GM12872 (cell line): ENCODE data around the gene PLCB4.

ENCODE experiments used
- TF ChIP-seq, protein P1 (sequence below): IDR thresholded peaks from 3 replicates; pipeline ENCODE4 v1.5.1; 2011; ENCODE audit warnings: low read depth, mild to moderate bottlenecking, low read length, moderate library complexity; ENCODE audit not compliant: insufficient read depth

Gene PLCB4

DNA sequence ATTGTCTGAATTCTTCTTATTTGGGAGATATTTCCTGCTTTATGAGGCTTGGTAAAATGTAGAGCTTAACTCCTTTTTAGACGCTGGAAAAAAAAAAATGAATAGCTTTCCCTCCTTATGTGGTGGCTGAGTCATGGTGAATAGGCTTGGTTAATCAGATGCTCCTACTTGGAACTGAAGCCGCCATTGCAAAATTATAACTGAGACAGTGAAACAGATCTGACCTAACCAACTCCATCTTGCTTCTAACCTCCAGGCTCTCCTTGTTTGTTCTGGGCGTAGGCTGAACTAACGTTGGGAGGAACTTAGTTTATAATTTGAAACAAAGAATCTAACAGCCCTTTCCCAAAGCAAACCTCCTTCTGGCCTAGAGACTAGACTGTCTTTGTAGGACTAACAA lies 43.2 kb upstream of the PLCB4 start:
- TF ChIP-seq, protein P1, sequence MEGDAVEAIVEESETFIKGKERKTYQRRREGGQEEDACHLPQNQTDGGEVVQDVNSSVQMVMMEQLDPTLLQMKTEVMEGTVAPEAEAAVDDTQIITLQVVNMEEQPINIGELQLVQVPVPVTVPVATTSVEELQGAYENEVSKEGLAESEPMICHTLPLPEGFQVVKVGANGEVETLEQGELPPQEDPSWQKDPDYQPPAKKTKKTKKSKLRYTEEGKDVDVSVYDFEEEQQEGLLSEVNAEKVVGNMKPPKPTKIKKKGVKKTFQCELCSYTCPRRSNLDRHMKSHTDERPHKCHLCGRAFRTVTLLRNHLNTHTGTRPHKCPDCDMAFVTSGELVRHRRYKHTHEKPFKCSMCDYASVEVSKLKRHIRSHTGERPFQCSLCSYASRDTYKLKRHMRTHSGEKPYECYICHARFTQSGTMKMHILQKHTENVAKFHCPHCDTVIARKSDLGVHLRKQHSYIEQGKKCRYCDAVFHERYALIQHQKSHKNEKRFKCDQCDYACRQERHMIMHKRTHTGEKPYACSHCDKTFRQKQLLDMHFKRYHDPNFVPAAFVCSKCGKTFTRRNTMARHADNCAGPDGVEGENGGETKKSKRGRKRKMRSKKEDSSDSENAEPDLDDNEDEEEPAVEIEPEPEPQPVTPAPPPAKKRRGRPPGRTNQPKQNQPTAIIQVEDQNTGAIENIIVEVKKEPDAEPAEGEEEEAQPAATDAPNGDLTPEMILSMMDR: no peak

DNA sequence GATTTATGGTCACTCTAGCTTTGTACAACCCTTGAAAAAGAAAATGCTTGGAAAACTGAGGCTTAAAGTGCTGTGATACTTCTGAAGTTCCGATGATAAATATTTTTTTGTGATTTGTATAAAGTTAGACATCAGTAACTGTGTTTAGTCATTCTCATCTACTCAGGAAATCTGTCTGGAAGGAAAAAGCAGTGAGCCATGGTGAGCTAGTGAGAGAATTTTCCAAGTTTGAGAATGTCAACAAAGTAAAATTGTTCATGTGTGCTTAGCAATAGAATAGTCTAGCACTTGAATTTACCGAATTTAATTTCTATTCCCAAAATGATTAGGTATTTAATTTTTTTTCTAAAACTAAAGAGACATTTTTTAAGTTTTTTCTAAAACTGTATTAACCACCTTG lies 41.3 kb upstream of the PLCB4 start:
- TF ChIP-seq, protein P1: no peak

DNA sequence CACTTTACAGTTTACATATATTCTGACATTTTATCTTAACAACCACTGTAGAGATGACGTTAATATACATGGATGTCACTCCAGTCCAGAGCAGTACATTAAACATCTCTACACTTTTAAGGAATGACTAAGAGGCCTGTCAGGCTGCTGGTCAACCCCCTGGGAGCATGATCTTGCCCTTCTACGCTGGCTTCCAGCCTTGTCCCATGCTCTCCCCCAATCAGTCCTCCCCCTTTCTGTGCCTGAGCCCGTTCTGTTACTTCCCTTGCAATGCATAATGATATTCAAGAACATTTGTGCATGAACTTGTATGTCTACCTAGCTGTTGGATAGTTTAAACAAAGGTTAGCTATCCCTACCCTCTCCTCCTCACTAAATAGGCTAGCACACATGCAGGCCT lies 40.5 kb upstream of the PLCB4 start:
- TF ChIP-seq, protein P1: no peak

DNA sequence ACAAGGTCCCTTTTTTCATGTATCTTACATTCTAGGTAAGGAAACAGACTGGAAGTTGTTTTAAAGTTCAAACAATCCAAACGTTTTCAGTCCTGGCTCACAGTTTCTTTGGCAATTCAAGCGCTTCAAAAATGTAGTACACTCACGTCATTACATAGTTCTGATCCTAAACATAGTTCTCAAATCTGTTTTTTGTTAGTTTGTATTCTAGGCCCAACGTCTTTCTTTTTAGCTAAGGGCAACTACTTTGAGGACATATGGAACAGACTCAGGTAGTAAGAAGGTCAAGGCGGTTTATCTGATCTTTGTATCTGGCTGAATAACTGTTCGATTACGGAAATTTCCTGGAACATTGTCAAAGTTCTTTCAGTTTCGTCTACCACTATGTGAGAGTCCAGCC lies 36.9 kb upstream of the PLCB4 start:
- TF ChIP-seq, protein P1: no peak

DNA sequence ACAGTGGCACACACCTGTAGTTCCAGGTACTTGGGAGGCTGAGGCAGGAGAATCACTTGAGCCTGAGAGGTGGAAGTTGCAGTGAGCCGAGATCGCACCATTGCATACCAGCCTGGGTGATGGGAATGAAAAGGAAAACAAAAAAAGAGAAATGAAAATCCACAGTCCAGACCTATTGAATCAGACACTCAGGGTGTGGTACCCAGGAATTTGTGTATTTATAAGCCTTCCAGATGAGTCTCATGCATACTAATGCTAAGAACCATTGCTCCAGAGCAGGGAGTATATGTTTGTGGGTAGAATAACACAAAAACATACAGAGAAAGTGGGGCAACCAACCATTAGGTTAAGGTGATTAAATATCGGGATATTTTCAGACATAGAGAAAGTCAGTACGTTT lies 36.1 kb upstream of the PLCB4 start:
- TF ChIP-seq, protein P1: no peak

DNA sequence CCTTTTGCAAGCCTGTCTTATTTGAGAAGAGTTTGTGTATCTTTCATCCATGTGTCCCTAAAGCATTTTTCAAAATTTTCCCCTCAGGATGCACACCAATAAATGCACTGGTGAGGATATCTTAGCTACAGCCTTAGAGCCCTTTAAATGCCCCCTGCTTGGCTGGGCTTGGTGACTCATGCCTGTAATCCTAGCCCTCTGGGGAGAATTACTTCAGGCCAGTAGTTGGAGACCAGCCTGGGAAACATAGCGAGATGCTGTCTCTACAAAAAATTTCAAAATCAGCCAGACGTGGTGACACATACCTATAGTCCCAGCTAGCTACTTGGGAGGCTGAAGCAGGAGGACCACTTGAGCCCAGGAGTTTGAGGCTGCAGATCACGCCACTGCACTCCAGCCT lies 33.8 kb upstream of the PLCB4 start:
- TF ChIP-seq, protein P1: no peak

DNA sequence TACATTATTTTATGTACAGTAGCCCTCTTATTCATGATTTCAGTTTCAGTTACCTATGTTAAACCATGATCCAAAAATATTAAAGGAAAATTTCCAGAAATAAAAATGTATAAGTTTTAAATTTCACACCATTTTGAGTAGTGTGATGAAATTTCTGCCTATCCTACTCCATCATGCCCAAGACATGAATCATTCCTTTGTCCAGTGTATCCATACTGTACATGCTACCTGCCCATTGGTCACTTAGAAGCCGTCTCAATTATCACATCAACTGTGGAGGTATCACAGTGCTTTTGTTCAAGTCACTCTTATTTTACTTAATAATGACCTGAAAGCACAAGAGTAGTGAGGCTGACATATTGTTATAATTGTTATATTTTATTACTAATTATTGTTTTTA lies 32.3 kb upstream of the PLCB4 start:
- TF ChIP-seq, protein P1: no peak
